ENCODE results near the gene SNCB.
"Not testable (repeated sequence)": the region's sequence is repeated elsewhere in the genome, so short reads cannot be mapped to it uniquely, and the experiment has no call there.

Gene SNCB

GRCh38 chr5:176608142-176608705, 22.1 kb downstream of the SNCB start:
- 93% methylated on average over 4 of the region's 4 CpGs for WGBS
- Histone ChIP-seq H3K9me3 (ENCODE audit: insufficient read depth, low read depth, low read length) (no peaks in the 10 kb centered on the region), H3K27me3 (ENCODE audit: insufficient read depth, low read length) (peaks cover 23% of the 10 kb centered on the region), H3K36me3 (ENCODE audit: insufficient read depth, low read length) (no peaks in the 10 kb centered on the region), H3K4me3 (ENCODE audit: low read length) (no peak overlapping the region), H3K9ac (ENCODE audit: low read depth, low read length) (no peak overlapping the region), H3K27ac (ENCODE audit: low read depth, low read length) (no peak overlapping the region), H3K4me1 (ENCODE audit: insufficient read depth, low read length) (peaks cover 12% of the 10 kb centered on the region; the same call in 1 of the 2 replicates)

- WGBS: 96% methylated on average over 3 of the region's 3 CpGs
- peaks cover 23% of the 10 kb centered on the region for H3K27me3 ChIP-seq (ENCODE audit: insufficient read depth, low read length)
- peaks cover 13% of the 10 kb centered on the region; the same call in 1 of the 2 replicates for H3K4me1 ChIP-seq (ENCODE audit: insufficient read depth, low read length)
- no peak overlapping the region for H3K4me3 ChIP-seq (ENCODE audit: low read length)
- no peak overlapping the region for H3K9ac ChIP-seq (ENCODE audit: low read depth, low read length)
- no peak overlapping the region for H3K27ac ChIP-seq (ENCODE audit: low read depth, low read length)
- H3K9me3 ChIP-seq (ENCODE audit: insufficient read depth, low read depth, low read length): no peaks in the 10 kb centered on the region
- no peaks in the 10 kb centered on the region for H3K36me3 ChIP-seq (ENCODE audit: insufficient read depth, low read length)
Measured at GRCh38 chr5:176606875-176607274, 23.5 kb downstream of the SNCB start.

- peaks cover 13% of the 10 kb centered on the region; the same call in 1 of the 2 replicates for H3K4me1 ChIP-seq (ENCODE audit: insufficient read depth, low read length)
- no peak overlapping the region for H3K4me3 ChIP-seq (ENCODE audit: low read length)
- H3K27ac ChIP-seq (ENCODE audit: low read depth, low read length): no peak overlapping the region
- no peaks in the 10 kb centered on the region for H3K9me3 ChIP-seq (ENCODE audit: insufficient read depth, low read depth, low read length)
- 77% methylated on average over 3 of the region's 3 CpGs for WGBS
- no peak overlapping the region for H3K9ac ChIP-seq (ENCODE audit: low read depth, low read length)
- H3K36me3 ChIP-seq (ENCODE audit: insufficient read depth, low read length): no peaks in the 10 kb centered on the region
- H3K27me3 ChIP-seq (ENCODE audit: insufficient read depth, low read length): peaks cover 22% of the 10 kb centered on the region
Measured at GRCh38 chr5:176606032-176606431, 24.3 kb downstream of the SNCB start.

- Histone ChIP-seq H3K27me3 (ENCODE audit: insufficient read depth, low read length) (peaks cover under 1% of the 10 kb centered on the region; the same call in 1 of the 2 replicates), H3K9ac (ENCODE audit: low read depth, low read length) (no peak overlapping the region), H3K27ac (ENCODE audit: low read depth, low read length) (no peak overlapping the region), H3K4me3 (ENCODE audit: low read length) (no peak overlapping the region), H3K36me3 (ENCODE audit: insufficient read depth, low read length) (0 out of 2 replicates have a peak, but pooled peaks cover 8% of the 10 kb centered on the region), H3K9me3 (ENCODE audit: insufficient read depth, low read depth, low read length) (no peaks in the 10 kb centered on the region), H3K4me1 (ENCODE audit: insufficient read depth, low read length) (peaks cover 7% of the 10 kb centered on the region; the same call in 1 of the 2 replicates)
- WGBS: 33% methylated on average over 2 of the region's 2 CpGs
Measured at GRCh38 chr5:176603091-176603490, 27.2 kb downstream of the SNCB start.

- Histone ChIP-seq H3K9me3 (ENCODE audit: insufficient read depth, low read depth, low read length) (no peaks in the 10 kb centered on the region), H3K36me3 (ENCODE audit: insufficient read depth, low read length) (0 out of 2 replicates have a peak, but pooled peaks cover 8% of the 10 kb centered on the region)
- WGBS: 85% methylated on average over 12 of the region's 12 CpGs
Measured at GRCh38 chr5:176601901-176602482, 28.3 kb downstream of the SNCB start.

GRCh38 chr5:176599749-176600430, 30.4 kb downstream of the SNCB start:
- not testable (repeated sequence) for H3K4me1 ChIP-seq (ENCODE audit: insufficient read depth, low read length); H3K9me3 ChIP-seq (ENCODE audit: insufficient read depth, low read depth, low read length); H3K27ac ChIP-seq (ENCODE audit: low read depth, low read length); H3K36me3 ChIP-seq (ENCODE audit: insufficient read depth, low read length); H3K4me3 ChIP-seq (ENCODE audit: low read length); H3K9ac ChIP-seq (ENCODE audit: low read depth, low read length); H3K27me3 ChIP-seq (ENCODE audit: insufficient read depth, low read length)
- WGBS: 93% methylated on average over 19 of the region's 19 CpGs

More at GRCh38 chr5:176601901-176602482, 28.3 kb downstream of the SNCB start:
- H3K27me3 ChIP-seq (ENCODE audit: insufficient read depth, low read length): no peaks in the 10 kb centered on the region
- H3K4me3 ChIP-seq (ENCODE audit: low read length): no peak overlapping the region
- H3K9ac ChIP-seq (ENCODE audit: low read depth, low read length): no peak overlapping the region
- H3K27ac ChIP-seq (ENCODE audit: low read depth, low read length): no peak overlapping the region
- peaks cover 7% of the 10 kb centered on the region; the same call in 1 of the 2 replicates for H3K4me1 ChIP-seq (ENCODE audit: insufficient read depth, low read length)

- WGBS: 91% methylated on average over 47 of the region's 47 CpGs
- H3K27ac ChIP-seq (ENCODE audit: low read depth, low read length): no peak overlapping the region
- no peaks in the 10 kb centered on the region for H3K9me3 ChIP-seq (ENCODE audit: insufficient read depth, low read depth, low read length)
- H3K4me3 ChIP-seq (ENCODE audit: low read length): no peak overlapping the region; the same call in 1 of the 2 replicates
- 0 out of 2 replicates have a peak, but pooled peaks cover 8% of the 10 kb centered on the region for H3K36me3 ChIP-seq (ENCODE audit: insufficient read depth, low read length)
- H3K9ac ChIP-seq (ENCODE audit: low read depth, low read length): no peak overlapping the region
- H3K27me3 ChIP-seq (ENCODE audit: insufficient read depth, low read length): peaks cover 6% of the 10 kb centered on the region
- no peaks in the 10 kb centered on the region for H3K4me1 ChIP-seq (ENCODE audit: insufficient read depth, low read length)
Measured at GRCh38 chr5:176597417-176598389, 32.6 kb downstream of the SNCB start.

GRCh38 chr5:176596689-176597416, 33.5 kb downstream of the SNCB start:
- no peaks in the 10 kb centered on the region for H3K4me1 ChIP-seq (ENCODE audit: insufficient read depth, low read length)
- H3K36me3 ChIP-seq (ENCODE audit: insufficient read depth, low read length): 0 out of 2 replicates have a peak, but pooled peaks cover 8% of the 10 kb centered on the region
- H3K9me3 ChIP-seq (ENCODE audit: insufficient read depth, low read depth, low read length): no peaks in the 10 kb centered on the region
- H3K27ac ChIP-seq (ENCODE audit: low read depth, low read length): no peak overlapping the region
- 74% methylated on average over 98 of the region's 98 CpGs for WGBS
- H3K9ac ChIP-seq (ENCODE audit: low read depth, low read length): no peak overlapping the region
- H3K27me3 ChIP-seq (ENCODE audit: insufficient read depth, low read length): peaks cover 6% of the 10 kb centered on the region
- peak overlapping the region; percentile 33 for H3K4me3 ChIP-seq (ENCODE audit: low read length)

GRCh38 chr5:176596069-176596644, 34.2 kb downstream of the SNCB start:
- H3K4me3 ChIP-seq (ENCODE audit: low read length): no peak overlapping the region
- H3K36me3 ChIP-seq (ENCODE audit: insufficient read depth, low read length): 0 out of 2 replicates have a peak, but pooled peaks cover 8% of the 10 kb centered on the region
- WGBS: 93% methylated on average over 23 of the region's 23 CpGs

GRCh38 chr5:176595386-176595943, 34.9 kb downstream of the SNCB start:
- Histone ChIP-seq H3K9me3 (ENCODE audit: insufficient read depth, low read depth, low read length) (no peaks in the 10 kb centered on the region), H3K4me1 (ENCODE audit: insufficient read depth, low read length) (no peaks in the 10 kb centered on the region), H3K27ac (ENCODE audit: low read depth, low read length) (no peak overlapping the region), H3K4me3 (ENCODE audit: low read length) (no peak overlapping the region), H3K27me3 (ENCODE audit: insufficient read depth, low read length) (peaks cover 6% of the 10 kb centered on the region), H3K9ac (ENCODE audit: low read depth, low read length) (no peak overlapping the region), H3K36me3 (ENCODE audit: insufficient read depth, low read length) (0 out of 2 replicates have a peak, but pooled peaks cover 8% of the 10 kb centered on the region)
- 90% methylated on average over 11 of the region's 11 CpGs for WGBS

More at GRCh38 chr5:176596069-176596644, 34.2 kb downstream of the SNCB start:
- no peak overlapping the region for H3K9ac ChIP-seq (ENCODE audit: low read depth, low read length)
- H3K27me3 ChIP-seq (ENCODE audit: insufficient read depth, low read length): peaks cover 6% of the 10 kb centered on the region
- no peaks in the 10 kb centered on the region for H3K4me1 ChIP-seq (ENCODE audit: insufficient read depth, low read length)
- H3K27ac ChIP-seq (ENCODE audit: low read depth, low read length): no peak overlapping the region
- no peaks in the 10 kb centered on the region for H3K9me3 ChIP-seq (ENCODE audit: insufficient read depth, low read depth, low read length)

Data from HUES64 (cell line).